ENCODE data around the gene ERBB4. TPM values are rescaled to one million over a fixed set of nuclear protein-coding genes. Genes with fewer than 3 reads are reported as not detected.
"Not testable (repeated sequence)": the region's sequence is repeated elsewhere in the genome, so short reads cannot be mapped to it uniquely, and the experiment has no call there.

ERBB4 gene
- total and polyA plus RNA-seq, 3 experiments from 2014 or later, result not detected

DNA sequence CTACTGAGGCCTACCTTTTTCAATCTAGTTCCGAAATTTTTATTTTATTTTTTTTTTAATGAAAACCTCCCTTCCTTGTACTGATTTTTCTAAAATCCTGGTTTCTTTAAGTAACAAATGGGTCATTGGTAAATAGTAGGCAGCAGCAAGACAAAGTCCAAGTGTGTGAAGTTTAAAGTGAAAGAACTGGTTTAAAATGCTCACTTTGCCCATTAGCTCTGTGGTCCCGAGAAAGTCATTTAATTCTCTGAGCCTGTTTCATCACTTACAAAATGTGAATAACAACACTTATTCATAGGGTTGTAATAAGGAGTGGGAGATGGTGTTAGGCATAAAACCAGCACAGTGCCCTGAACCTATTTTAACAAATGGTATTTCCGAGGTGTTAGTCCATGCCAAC, 426.2 kb downstream of the ERBB4 start:
- H3K4me1 Mint-ChIP-seq, result no peaks in the 10 kb centered on the region
- no peaks in the 10 kb centered on the region for H3K27me3 ChIP-seq (ENCODE audit: insufficient read depth, low read length, poor library complexity, severe bottlenecking)
- H3K9me3 ChIP-seq (ENCODE audit: low read length), result no peaks in the 10 kb centered on the region
- H3K36me3 ChIP-seq (ENCODE audit: insufficient read depth, low read length), result no peaks in the 10 kb centered on the region
- H3K27ac ChIP-seq (ENCODE audit: low read depth, low read length), result no peak overlapping the region
- no peaks in the 10 kb centered on the region for H3K4me1 ChIP-seq (ENCODE audit: insufficient read depth, low read length)
- H3K27ac Mint-ChIP-seq, result no peak overlapping the region
- H3K4me3 ChIP-seq (ENCODE audit: low read length), result no peak overlapping the region
- peaks cover 0 to 13% (median 7%) of the 10 kb centered on the region in 5 donors for H3K9me3 Mint-ChIP-seq
- no peaks in the 10 kb centered on the region for H3K36me3 Mint-ChIP-seq
- ChIA-PET CTCF (no interaction called here), POLR2A (no interaction called here)
- DNase-seq, result no peak
- H3K4me3 Mint-ChIP-seq, result no peak overlapping the region
- H3K27me3 Mint-ChIP-seq, result no peaks in the 10 kb centered on the region

- no peak overlapping the region for H3K27ac ChIP-seq (ENCODE audit: low read depth, low read length)
- H3K27ac Mint-ChIP-seq, result no peak overlapping the region
- H3K36me3 Mint-ChIP-seq, result no peaks in the 10 kb centered on the region
- ChIA-PET POLR2A (interaction anchor here (0.6 kb wide), 1 partner anchor 349 kb away, joined by 5 read pairs; no protein-coding TSS in a partner anchor), CTCF (interaction anchor here (1.8 kb wide), 1 partner anchor 8 kb away, joined by 4 read pairs; no protein-coding TSS in a partner anchor)
- no peaks in the 10 kb centered on the region for H3K27me3 Mint-ChIP-seq
- H3K4me3 ChIP-seq (ENCODE audit: low read length), result no peak overlapping the region
- H3K4me1 Mint-ChIP-seq, result no peaks in the 10 kb centered on the region
- no peaks in the 10 kb centered on the region for H3K36me3 ChIP-seq (ENCODE audit: insufficient read depth, low read length)
- no peak overlapping the region for H3K4me3 Mint-ChIP-seq
- no peak for DNase-seq
- no peaks in the 10 kb centered on the region for H3K4me1 ChIP-seq (ENCODE audit: insufficient read depth, low read length)
- H3K9me3 ChIP-seq (ENCODE audit: low read length), result no peaks in the 10 kb centered on the region
- H3K9me3 Mint-ChIP-seq, result peaks cover 0 to 19% (median 8%) of the 10 kb centered on the region in 5 donors
- no peaks in the 10 kb centered on the region for H3K27me3 ChIP-seq (ENCODE audit: insufficient read depth, low read length, poor library complexity, severe bottlenecking)
These were observed 428.6 kb downstream of the ERBB4 start for GRCh38 chr2:212109792-212110680.

GRCh38 chr2:212109217-212109616, 429.4 kb downstream of the ERBB4 start:
- Mint-ChIP-seq H3K27me3 (no peaks in the 10 kb centered on the region), H3K36me3 (no peaks in the 10 kb centered on the region), H3K4me1 (no peaks in the 10 kb centered on the region), H3K9me3 (peaks cover 0 to 19% (median 8%) of the 10 kb centered on the region in 5 donors), H3K4me3 (no peak overlapping the region), H3K27ac (no peak overlapping the region)
- H3K4me3 ChIP-seq (ENCODE audit: low read length), result no peak overlapping the region
- no peak overlapping the region for H3K27ac ChIP-seq (ENCODE audit: low read depth, low read length)
- H3K36me3 ChIP-seq (ENCODE audit: insufficient read depth, low read length), result no peaks in the 10 kb centered on the region
- H3K27me3 ChIP-seq (ENCODE audit: insufficient read depth, low read length, poor library complexity, severe bottlenecking), result no peaks in the 10 kb centered on the region
- DNase-seq, result no peak
- POLR2A ChIA-PET, result no interaction called here
- no peaks in the 10 kb centered on the region for H3K9me3 ChIP-seq (ENCODE audit: low read length)
- CTCF ChIA-PET, result interaction anchor here (1.8 kb wide), 1 partner anchor 9 kb away, joined by 4 read pairs; no protein-coding TSS in a partner anchor
- H3K4me1 ChIP-seq (ENCODE audit: insufficient read depth, low read length), result no peaks in the 10 kb centered on the region

DNA sequence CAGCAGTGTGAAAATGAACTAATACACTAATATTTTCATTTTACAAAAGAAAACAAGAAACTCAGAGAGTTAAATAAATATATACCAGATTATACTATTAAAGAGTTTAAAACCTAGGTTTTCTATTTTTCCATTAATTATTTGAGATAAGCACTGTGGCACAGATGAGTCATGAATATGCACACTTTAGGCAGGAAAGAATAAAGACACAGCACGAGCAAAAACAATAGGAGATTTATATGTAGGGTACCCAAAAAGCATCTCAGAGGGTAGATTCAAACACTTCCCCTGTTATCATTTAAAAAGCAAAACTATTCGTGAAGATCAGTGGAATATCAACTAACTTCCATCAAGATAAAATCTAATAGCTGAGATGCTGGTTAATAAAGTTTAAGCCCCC, 430.6 kb downstream of the ERBB4 start:
- no peak overlapping the region for H3K4me3 ChIP-seq (ENCODE audit: low read length)
- Mint-ChIP-seq H3K27ac (no peak overlapping the region), H3K4me1 (no peaks in the 10 kb centered on the region), H3K9me3 (peaks cover 0 to 19% (median 8%) of the 10 kb centered on the region in 5 donors), H3K27me3 (no peaks in the 10 kb centered on the region), H3K4me3 (no peak overlapping the region), H3K36me3 (no peaks in the 10 kb centered on the region)
- H3K4me1 ChIP-seq (ENCODE audit: insufficient read depth, low read length), result no peaks in the 10 kb centered on the region
- no peak overlapping the region for H3K27ac ChIP-seq (ENCODE audit: low read depth, low read length)
- H3K36me3 ChIP-seq (ENCODE audit: insufficient read depth, low read length), result no peaks in the 10 kb centered on the region
- no peaks in the 10 kb centered on the region for H3K9me3 ChIP-seq (ENCODE audit: low read length)
- CTCF ChIA-PET, result no interaction called here
- DNase-seq, result no peak
- POLR2A ChIA-PET, result no interaction called here
- H3K27me3 ChIP-seq (ENCODE audit: insufficient read depth, low read length, poor library complexity, severe bottlenecking), result no peaks in the 10 kb centered on the region

DNA sequence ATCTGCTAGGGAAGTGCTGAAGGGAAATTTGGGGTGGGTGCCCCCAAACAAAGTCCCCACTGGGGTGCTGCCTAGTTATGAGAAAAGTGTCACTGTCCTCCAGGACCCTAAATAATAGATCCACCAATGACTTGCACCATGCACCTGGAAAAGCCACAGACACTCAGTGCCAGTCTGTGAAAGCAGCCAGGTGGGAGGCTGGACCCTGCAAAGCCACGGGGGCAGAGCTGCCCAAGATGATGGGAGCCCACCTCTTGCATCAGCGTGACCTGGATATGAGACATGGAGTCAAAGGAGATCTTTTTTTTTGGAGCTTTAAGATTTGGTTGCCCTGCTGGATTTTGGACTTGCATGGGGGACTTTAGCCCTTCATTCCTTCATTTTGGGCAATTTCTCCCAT, 431.6 kb downstream of the ERBB4 start:
- no peaks in the 10 kb centered on the region for H3K27me3 ChIP-seq (ENCODE audit: insufficient read depth, low read length, poor library complexity, severe bottlenecking)
- no peak for DNase-seq
- Mint-ChIP-seq H3K9me3 (peaks cover 0 to 19% (median 2%) of the 10 kb centered on the region in 5 donors), H3K27me3 (no peaks in the 10 kb centered on the region), H3K36me3 (no peaks in the 10 kb centered on the region), H3K27ac (no peak overlapping the region), H3K4me3 (no peak overlapping the region), H3K4me1 (no peaks in the 10 kb centered on the region)
- ChIA-PET POLR2A (no interaction called here), CTCF (no interaction called here)
- no peaks in the 10 kb centered on the region for H3K36me3 ChIP-seq (ENCODE audit: insufficient read depth, low read length)
- H3K27ac ChIP-seq (ENCODE audit: low read depth, low read length), result no peak overlapping the region
- H3K9me3 ChIP-seq (ENCODE audit: low read length), result no peaks in the 10 kb centered on the region
- no peak overlapping the region for H3K4me3 ChIP-seq (ENCODE audit: low read length)
- no peaks in the 10 kb centered on the region for H3K4me1 ChIP-seq (ENCODE audit: insufficient read depth, low read length)

DNA sequence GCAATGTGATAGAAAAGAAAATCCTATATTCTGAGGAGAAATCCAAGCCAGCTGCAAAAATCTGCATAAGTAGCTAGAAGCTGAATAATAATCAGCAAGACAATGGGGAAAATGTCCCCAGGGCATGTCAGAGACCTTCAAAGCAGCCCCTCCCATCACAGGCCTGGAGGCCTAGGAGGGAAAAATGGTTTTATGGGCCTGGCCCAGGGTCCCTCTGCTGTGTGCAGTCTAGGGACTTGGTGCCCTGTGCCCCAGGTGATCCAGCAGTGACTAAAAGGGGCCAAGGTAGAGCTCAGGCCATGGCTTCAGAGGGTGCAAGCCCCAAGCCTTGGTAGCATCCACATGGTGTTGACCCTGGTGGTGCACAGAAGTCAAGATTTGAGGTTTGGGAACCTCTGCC, 432.1 kb downstream of the ERBB4 start:
- POLR2A ChIA-PET; CTCF ChIA-PET; H3K27me3 ChIP-seq (ENCODE audit: insufficient read depth, low read length, poor library complexity, severe bottlenecking); H3K36me3 ChIP-seq (ENCODE audit: insufficient read depth, low read length); H3K27ac ChIP-seq (ENCODE audit: low read depth, low read length); H3K27me3 Mint-ChIP-seq; H3K9me3 ChIP-seq (ENCODE audit: low read length); H3K4me3 Mint-ChIP-seq; H3K4me3 ChIP-seq (ENCODE audit: low read length); H3K36me3 Mint-ChIP-seq; H3K4me1 Mint-ChIP-seq; DNase-seq; H3K27ac Mint-ChIP-seq; H3K4me1 ChIP-seq (ENCODE audit: insufficient read depth, low read length): not testable (repeated sequence)
- peaks cover 0 to 19% (median 2%) of the 10 kb centered on the region in 5 donors for H3K9me3 Mint-ChIP-seq

- CTCF ChIA-PET, result no interaction called here
- DNase-seq, result no peak
These were observed 438.9 kb downstream of the ERBB4 start for GRCh38 chr2:212099658-212100057.

DNA sequence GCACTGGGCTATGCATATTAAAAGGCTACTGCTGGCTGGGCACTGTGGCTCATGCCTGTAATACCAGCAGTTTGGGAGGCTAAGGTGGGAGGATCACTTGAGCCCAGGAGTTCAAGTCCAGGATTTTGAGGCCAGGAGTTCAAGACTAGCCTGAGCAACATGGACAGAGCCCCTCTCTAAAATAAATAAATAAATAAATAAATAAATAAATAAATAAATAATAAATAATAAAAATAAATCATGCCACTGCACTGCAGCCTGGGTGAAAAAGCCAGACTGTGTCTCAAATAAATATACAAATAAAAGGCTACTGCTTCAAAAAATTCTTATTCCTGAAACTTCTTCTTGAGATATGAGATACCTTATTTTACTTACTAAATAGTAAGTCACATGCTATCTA, 439.6 kb downstream of the ERBB4 start:
- H3K27ac ChIP-seq (ENCODE audit: low read depth, low read length), result no peak overlapping the region
- H3K4me1 ChIP-seq (ENCODE audit: insufficient read depth, low read length), result no peaks in the 10 kb centered on the region
- no peaks in the 10 kb centered on the region for H3K4me1 Mint-ChIP-seq
- no peak overlapping the region for H3K27ac Mint-ChIP-seq
- H3K4me3 Mint-ChIP-seq, result no peak overlapping the region
- no peaks in the 10 kb centered on the region for H3K27me3 ChIP-seq (ENCODE audit: insufficient read depth, low read length, poor library complexity, severe bottlenecking)
- ChIA-PET CTCF (no interaction called here), POLR2A (no interaction called here)
- no peak overlapping the region for H3K4me3 ChIP-seq (ENCODE audit: low read length)
- H3K27me3 Mint-ChIP-seq, result no peaks in the 10 kb centered on the region
- no peaks in the 10 kb centered on the region for H3K36me3 Mint-ChIP-seq
- peaks cover 0 to 4% (median 0%) of the 10 kb centered on the region in 5 donors for H3K9me3 Mint-ChIP-seq
- H3K9me3 ChIP-seq (ENCODE audit: low read length), result no peaks in the 10 kb centered on the region
- DNase-seq, result no peak
- H3K36me3 ChIP-seq (ENCODE audit: insufficient read depth, low read length), result no peaks in the 10 kb centered on the region

More at GRCh38 chr2:212099658-212100057, 438.9 kb downstream of the ERBB4 start:
- no peak overlapping the region for H3K4me3 Mint-ChIP-seq
- Histone ChIP-seq H3K27me3 (ENCODE audit: insufficient read depth, low read length, poor library complexity, severe bottlenecking) (no peaks in the 10 kb centered on the region), H3K4me3 (ENCODE audit: low read length) (no peak overlapping the region), H3K27ac (ENCODE audit: low read depth, low read length) (no peak overlapping the region), H3K9me3 (ENCODE audit: low read length) (no peaks in the 10 kb centered on the region), H3K36me3 (ENCODE audit: insufficient read depth, low read length) (no peaks in the 10 kb centered on the region), H3K4me1 (ENCODE audit: insufficient read depth, low read length) (no peaks in the 10 kb centered on the region)
- no peaks in the 10 kb centered on the region for H3K4me1 Mint-ChIP-seq
- POLR2A ChIA-PET, result no interaction called here
- no peak overlapping the region for H3K27ac Mint-ChIP-seq
- H3K36me3 Mint-ChIP-seq, result no peaks in the 10 kb centered on the region
- H3K9me3 Mint-ChIP-seq, result peaks cover 0 to 4% (median 0%) of the 10 kb centered on the region in 5 donors
- no peaks in the 10 kb centered on the region for H3K27me3 Mint-ChIP-seq

Data from CD8-positive, alpha-beta memory T cell (primary cell).